HCT116 (cell line): ENCODE measurements around the gene DNPH1. TPM values are rescaled to one million over a fixed set of nuclear protein-coding genes. Genes with fewer than 3 reads are reported as not detected.

Experiments used
- ATAC-seq: fragments of 200-7000 bp; cut with Tn5 transposase; 2 replicates; pipeline ENCODE4 v1.9.1; 2020; ENCODE audit warnings: mild to moderate bottlenecking, moderate library complexity
- BruUV-seq: library from RNA; stranded (reverse); fragments of 400-500 nt; replicated peaks from 2 replicates; lab custom pipeline; 2021; lab: Mats Ljungman, UMichigan
- CTCF ChIA-PET: fragments of 300-600 bp; sonication (Branson Sonifier 250); formaldehyde crosslinking; loops from one replicate; lab custom pipeline; 2021; ENCODE audit warnings: antibody characterized with exemption; lab: Charles Lee
- POLR2A ChIA-PET: fragments of 300-600, 350-600 bp; sonication (Branson Sonifier 250); formaldehyde crosslinking; loops from one replicate; lab custom pipeline; 2021; ENCODE audit warnings: antibody characterized with exemption; lab: Charles Lee
- RAD21 ChIA-PET, 2 experiments: fragments of 300-600 bp; sonication (Branson Sonifier 250); formaldehyde crosslinking; loops; one replicate each; lab custom pipeline; 2023; ENCODE audit warnings: low total read pairs in 2 of 2; ENCODE audit not compliant: uncharacterized antibody in 2 of 2, unreplicated experiment in 2 of 2, low non-redundant PET in 1 of 2; lab: Charles Lee
- DNase-seq: peaks from one replicate; pipeline ENCODE4 v3.0.0-alpha.2; 2010; ENCODE audit warnings: low read depth, low spot score
- H2AFZ ChIP-seq: fragments of 200-600 bp; shearing (Covaris generic), sonication (generic); 2 replicates; pipeline ENCODE4 v1.6.1; 2017; ENCODE audit warnings: low read depth, mixed run types, mixed read lengths, antibody characterized with exemption, low read length; ENCODE audit not compliant: poor library complexity, severe bottlenecking
- H3K27ac ChIP-seq: 2 replicates; pipeline ENCODE4 v1.5.1; 2012; ENCODE audit warnings: low read depth, low read length
- H3K27me3 ChIP-seq: fragments of 200-600 bp; sonication (generic); 2 replicates; pipeline ENCODE4 v1.6.1; 2016; ENCODE audit warnings: mixed run types, low read length, mixed read lengths; ENCODE audit not compliant: insufficient read depth
- H3K36me3 ChIP-seq, 2 experiments: fragments of 200-500 bp in 1 of 2; fragments of 200-600 bp in 1 of 2; sonication (Bioruptor generic) in 1 of 2; sonication (generic) in 1 of 2; 2 replicates each; pipeline versions ENCODE4 v1.5.1 to v1.6.1; 2014 to 2016; ENCODE audit warnings: low read length in 2 of 2, inconsistent platforms in 1 of 2, mixed read lengths in 1 of 2, mixed run types in 1 of 2; ENCODE audit not compliant: insufficient read depth in 2 of 2, control insufficient read depth in 1 of 2
- H3K4me1 ChIP-seq, 2 experiments: fragments of 200-600 bp in 1 of 2; sonication (generic) in 1 of 2; 2 replicates each; pipeline versions ENCODE4 v1.5.1 to v1.6.1; 2012 to 2017; ENCODE audit warnings: low read length in 2 of 2, inconsistent platforms in 1 of 2, mild to moderate bottlenecking in 1 of 2, mixed read lengths in 1 of 2, mixed run types in 1 of 2, moderate library complexity in 1 of 2; ENCODE audit not compliant: insufficient read depth in 2 of 2, control insufficient read depth in 1 of 2
- H3K4me2 ChIP-seq: fragments of 200-600 bp; sonication (generic); 2 replicates; pipeline ENCODE4 v1.6.1; 2017; ENCODE audit warnings: mixed run types, low read length, mixed read lengths
- H3K4me3 ChIP-seq, 2 experiments: fragments of 200-600 bp in 1 of 2; sonication (generic) in 1 of 2; replicated peaks in 1 of 2; 2 replicates each; pipeline ENCODE4 v1.5.1; 2011 to 2016; ENCODE audit warnings: low read length in 2 of 2, control low read depth in 1 of 2, low read depth in 1 of 2, mild to moderate bottlenecking in 1 of 2, mixed read lengths in 1 of 2, mixed run types in 1 of 2
- H3K79me2 ChIP-seq: fragments of 200-600 bp; sonication (generic); 2 replicates; pipeline ENCODE4 v1.6.1; 2017; ENCODE audit warnings: mild to moderate bottlenecking, mixed run types, low read length, moderate library complexity, mixed read lengths; ENCODE audit not compliant: insufficient read depth
- H3K9ac ChIP-seq: fragments of 200-600 bp; sonication (generic); 2 replicates; pipeline ENCODE4 v1.6.1; 2016; ENCODE audit warnings: low read length, mixed read lengths
- H3K9me2 ChIP-seq: fragments of 200-600 bp; sonication (generic), shearing (Covaris generic); 2 replicates; pipeline ENCODE4 v1.6.1; 2017; ENCODE audit warnings: mixed run types, mild to moderate bottlenecking, moderate library complexity; ENCODE audit not compliant: insufficient read depth
- H3K9me3 ChIP-seq, 2 experiments: fragments of 200-500 bp in 1 of 2; fragments of 200-600 bp in 1 of 2; sonication (Bioruptor generic) in 1 of 2; sonication (generic) in 1 of 2; 2 replicates each; pipeline ENCODE4 v1.6.1; 2014 to 2017; ENCODE audit warnings: low read length in 2 of 2, mixed read lengths in 2 of 2, inconsistent platforms in 1 of 2, low read depth in 1 of 2, mild to moderate bottlenecking in 1 of 2, mixed run types in 1 of 2, moderate library complexity in 1 of 2; ENCODE audit not compliant: control insufficient read depth in 1 of 2, insufficient read depth in 1 of 2
- H4K20me1 ChIP-seq: fragments of 200-600 bp; sonication (generic), shearing (Covaris generic); 2 replicates; pipeline ENCODE4 v1.6.1; 2017; ENCODE audit warnings: mixed run types, mild to moderate bottlenecking, moderate library complexity; ENCODE audit not compliant: insufficient read depth
- ATF3 ChIP-seq: IDR thresholded peaks from 2 replicates; pipeline ENCODE4 v1.6.1; 2012
- CBX3 ChIP-seq: IDR thresholded peaks from 2 replicates; pipeline ENCODE4 v1.6.1; 2012; ENCODE audit warnings: low read depth
- EZH2 ChIP-seq: fragments of 200-600 bp; sonication (generic); IDR thresholded peaks from 2 replicates; pipeline ENCODE4 v1.6.1; 2017; ENCODE audit warnings: antibody characterized with exemption, mixed run types
- MAX ChIP-seq: IDR thresholded peaks from 2 replicates; pipeline ENCODE4 v1.6.1; 2012
- RAD21 ChIP-seq: IDR thresholded peaks from 2 replicates; pipeline ENCODE4 v1.6.1; 2012; ENCODE audit warnings: low read depth, mild to moderate bottlenecking
- REST ChIP-seq: IDR thresholded peaks from 2 replicates; pipeline ENCODE4 v1.6.1; 2012; ENCODE audit warnings: low read depth
- SIN3A ChIP-seq: IDR thresholded peaks from 2 replicates; pipeline ENCODE4 v1.6.1; 2012; ENCODE audit warnings: low read depth
- TCF7L2 ChIP-seq: IDR thresholded peaks from 2 replicates; pipeline ENCODE4 v1.7.0; 2011; ENCODE audit warnings: borderline replicate concordance, inconsistent platforms; ENCODE audit not compliant: insufficient read depth, insufficient read length; ENCODE audit errors: extremely low read depth
- ZBTB33 ChIP-seq: IDR thresholded peaks from 2 replicates; pipeline ENCODE4 v1.6.1; 2011; ENCODE audit warnings: mild to moderate bottlenecking, low read length, moderate library complexity; ENCODE audit not compliant: insufficient replicate concordance; ENCODE audit errors: extremely low read depth
- ZNF274 ChIP-seq: fragments of 200-500 bp; sonication (Bioruptor generic); IDR thresholded peaks from 2 replicates; pipeline ENCODE4 v1.6.1; 2014; ENCODE audit warnings: mild to moderate bottlenecking, low read depth, low read length, inconsistent platforms
- intact Hi-C: fragments of 100-400 bp; cut with micrococcal nuclease; formaldehyde crosslinking; loops from 2 replicates; pipeline ENCODE4 v1.10.0; 2022
- total RNA-seq: library from RNA; stranded (reverse); gene quantifications from one replicate; pipeline ENCODE4 v1.2.1, GENCODE V29; 2021; ENCODE audit not compliant: unreplicated experiment

The DNPH1 gene
- total RNA-seq, 1 experiment from 2014 or later = 117 TPM

- H3K36me3 ChIP-seq = no peaks in the 10 kb centered on the region; a peak in 1 of 4 replicates
- ATAC-seq (no peak), DNase-seq (no peak)
- H3K9me3 ChIP-seq = no peaks in the 10 kb centered on the region
- ChIA-PET POLR2A (no interaction called here), RAD21 (no interaction called here), CTCF (interaction anchor here (1.6 to 3.8 kb wide), 2 partner anchors 12 to 235 kb away, joined by 3 to 23 read pairs; no protein-coding TSS in a partner anchor)
- no peaks in the 10 kb centered on the region for H3K4me1 ChIP-seq
- intact Hi-C loops = no loop called here
- no TSS peak for BruUV-seq
- no peak overlapping the region for H2AFZ ChIP-seq
- no peak overlapping the region for H3K4me3 ChIP-seq
- no peaks in the 10 kb centered on the region for H3K79me2 ChIP-seq
- no peak overlapping the region for H3K4me2 ChIP-seq
- H3K9ac ChIP-seq = no peak overlapping the region
- no peaks in the 10 kb centered on the region for H3K27me3 ChIP-seq
- no peak overlapping the region for H3K27ac ChIP-seq
- H3K9me2 ChIP-seq = no peaks in the 10 kb centered on the region
- H4K20me1 ChIP-seq = no peaks in the 10 kb centered on the region
- TF ChIP-seq EZH2 (no peak), REST (no peak), MAX (no peak), ZNF274 (no peak), SIN3A (no peak), ATF3 (no peak), ZBTB33 (no peak), TCF7L2 (no peak), CBX3 (no peak), RAD21 (no peak)
These were observed 31.5 kb upstream of the DNPH1 start for GRCh38 chr6:43260791-43261190.
